DOHH2 (cell line): Measurements from ENCODE around the gene TAS2R7.

Experiments used
- H3F3A ChIP-seq: fragments of 200-600 bp; sonication (generic), shearing (Covaris generic); 2 replicates; pipeline ENCODE4 v1.6.0; 2016; ENCODE audit warnings: antibody characterized with exemption, mild to moderate bottlenecking; ENCODE audit not compliant: control insufficient read depth, insufficient read depth
- H3K27ac ChIP-seq: fragments of 200-600 bp; sonication (generic); 2 replicates; pipeline ENCODE4 v1.5.1; 2014; ENCODE audit warnings: low read depth, mild to moderate bottlenecking, low read length, moderate library complexity
- H3K27me3 ChIP-seq: fragments of 200-600 bp; sonication (generic); 2 replicates; pipeline ENCODE4 v1.6.1; 2014; ENCODE audit warnings: mild to moderate bottlenecking, low read length, mixed read lengths; ENCODE audit not compliant: control insufficient read depth
- H3K36me3 ChIP-seq: fragments of 200-600 bp; sonication (generic); 2 replicates; pipeline ENCODE4 v1.6.1; 2014; ENCODE audit warnings: mild to moderate bottlenecking, low read length, moderate library complexity, mixed read lengths; ENCODE audit not compliant: control insufficient read depth
- H3K4me1 ChIP-seq: fragments of 200-600 bp; sonication (generic); 2 replicates; pipeline ENCODE4 v1.6.1; 2014; ENCODE audit warnings: mild to moderate bottlenecking, low read length, mixed read lengths; ENCODE audit not compliant: control insufficient read depth
- H3K4me2 ChIP-seq: fragments of 200-600 bp; sonication (generic); 2 replicates; pipeline ENCODE4 v1.6.0; 2014; ENCODE audit warnings: mild to moderate bottlenecking, low read length, moderate library complexity
- H3K4me3 ChIP-seq: fragments of 200-600 bp; sonication (generic); 2 replicates; pipeline ENCODE4 v1.5.1; 2014; ENCODE audit warnings: mild to moderate bottlenecking, low read length, mixed read lengths
- H3K79me2 ChIP-seq: fragments of 200-600 bp; sonication (generic); 2 replicates; pipeline ENCODE4 v1.6.1; 2014; ENCODE audit warnings: mild to moderate bottlenecking, low read length, mixed read lengths; ENCODE audit not compliant: control insufficient read depth
- H3K9me2 ChIP-seq: fragments of 200-600 bp; sonication (generic); replicated peaks from 2 replicates; pipeline ENCODE4 v1.6.1; 2014; ENCODE audit warnings: mild to moderate bottlenecking, low read length, mixed read lengths; ENCODE audit not compliant: control insufficient read depth
- H3K9me3 ChIP-seq: fragments of 200-600 bp; sonication (generic); 2 replicates; pipeline ENCODE4 v1.6.1; 2014; ENCODE audit warnings: antibody characterized with exemption, low read length, mixed read lengths; ENCODE audit not compliant: control insufficient read depth, insufficient read depth
- H4K20me1 ChIP-seq: fragments of 200-600 bp; sonication (generic); 2 replicates; pipeline ENCODE4 v1.6.0; 2014; ENCODE audit warnings: low read depth, mild to moderate bottlenecking, antibody characterized with exemption, low read length, moderate library complexity; ENCODE audit not compliant: control insufficient read depth, insufficient read depth
- EZH2phosphoT487 ChIP-seq: fragments of 200-600 bp; sonication (generic); IDR thresholded peaks from 2 replicates; pipeline ENCODE4 v1.6.1; 2017; ENCODE audit warnings: borderline replicate concordance, mild to moderate bottlenecking, antibody characterized with exemption, low read length, moderate library complexity, mixed read lengths
- TF ChIP-seq, protein P1 (sequence below): fragments of 200-600 bp; sonication (generic); IDR thresholded peaks from one replicate; pipeline ENCODE4 v1.5.1; 2014; ENCODE audit warnings: antibody characterized with exemption, mild to moderate bottlenecking, low read depth, low read length; ENCODE audit not compliant: poor library complexity, severe bottlenecking

The TAS2R7 gene, protein sequence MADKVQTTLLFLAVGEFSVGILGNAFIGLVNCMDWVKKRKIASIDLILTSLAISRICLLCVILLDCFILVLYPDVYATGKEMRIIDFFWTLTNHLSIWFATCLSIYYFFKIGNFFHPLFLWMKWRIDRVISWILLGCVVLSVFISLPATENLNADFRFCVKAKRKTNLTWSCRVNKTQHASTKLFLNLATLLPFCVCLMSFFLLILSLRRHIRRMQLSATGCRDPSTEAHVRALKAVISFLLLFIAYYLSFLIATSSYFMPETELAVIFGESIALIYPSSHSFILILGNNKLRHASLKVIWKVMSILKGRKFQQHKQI

DNA sequence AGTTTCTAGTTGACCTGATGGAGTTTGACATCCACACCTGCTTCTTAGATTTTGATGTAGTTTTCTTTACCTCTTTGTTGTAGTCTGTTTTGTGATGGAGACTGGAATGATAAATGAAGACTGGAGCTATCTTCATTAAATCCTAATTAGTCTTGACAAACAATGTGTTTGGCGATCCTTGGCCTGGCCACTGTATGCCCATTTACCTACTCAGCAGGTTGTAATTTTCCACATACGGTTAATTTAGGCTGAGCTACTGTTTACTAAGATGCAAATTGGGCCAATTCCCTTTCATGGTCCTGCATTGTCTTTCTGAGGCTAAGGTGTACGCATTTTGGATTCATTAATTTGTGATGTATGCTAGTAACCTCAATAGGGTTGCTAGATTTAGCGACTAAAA lies at the start of gene TAS2R7:
Gene TAS2R7 (minus strand): TSS at position 41 of the 400 bp plus-strand sequence. CDS start 57 bp downstream, outside the sequence.
- H3K27ac ChIP-seq, result no peak within 1 kb of the TSS
- H3K9me2 ChIP-seq, result no peaks in the 10 kb centered on the region
- no peak within 1 kb of the TSS for H3K4me3 ChIP-seq

DNA sequence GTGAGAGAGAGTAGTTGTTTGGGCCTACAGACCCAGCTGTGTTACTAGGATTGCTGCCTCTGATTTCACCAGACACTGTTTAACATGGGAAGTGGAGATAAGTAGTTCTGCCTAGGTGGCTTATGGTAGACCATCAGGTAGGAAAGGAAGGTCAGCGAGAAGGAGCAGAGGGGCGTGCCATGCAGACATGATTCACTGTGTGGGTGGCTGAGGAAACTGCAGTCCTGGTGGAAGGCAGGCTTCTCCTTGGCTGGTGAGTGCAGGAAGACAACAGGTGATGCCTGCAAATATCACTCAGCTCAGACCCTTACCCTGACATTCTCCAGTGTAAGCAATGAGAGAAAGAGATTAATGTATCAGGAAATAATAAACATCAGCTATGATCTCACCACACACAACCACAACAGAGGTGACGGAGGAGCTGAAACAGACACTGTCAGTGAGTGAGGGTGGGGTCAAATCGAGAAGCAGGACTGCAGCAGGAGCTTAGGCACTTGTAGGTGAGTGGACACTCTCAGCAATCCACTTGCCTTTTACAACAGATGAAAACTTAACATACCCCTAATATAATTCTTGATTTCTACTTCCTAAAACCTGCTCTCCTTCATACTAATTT lies 48.9 kb upstream of the TAS2R7 start:
- Histone ChIP-seq H3K9me3 (peaks cover 4% of the 10 kb centered on the region; the same call in 1 of the 2 replicates), H4K20me1 (no peaks in the 10 kb centered on the region), H3K27ac (no peak overlapping the region), H3K79me2 (no peaks in the 10 kb centered on the region), H3K4me1 (no peaks in the 10 kb centered on the region), H3K27me3 (no peaks in the 10 kb centered on the region), H3K36me3 (no peaks in the 10 kb centered on the region), H3K9me2 (no peaks in the 10 kb centered on the region), H3F3A (no peaks in the 10 kb centered on the region), H3K4me3 (no peak overlapping the region), H3K4me2 (no peak overlapping the region)
- no peak for TF ChIP-seq EZH2phosphoT487
- TF ChIP-seq, protein P1, sequence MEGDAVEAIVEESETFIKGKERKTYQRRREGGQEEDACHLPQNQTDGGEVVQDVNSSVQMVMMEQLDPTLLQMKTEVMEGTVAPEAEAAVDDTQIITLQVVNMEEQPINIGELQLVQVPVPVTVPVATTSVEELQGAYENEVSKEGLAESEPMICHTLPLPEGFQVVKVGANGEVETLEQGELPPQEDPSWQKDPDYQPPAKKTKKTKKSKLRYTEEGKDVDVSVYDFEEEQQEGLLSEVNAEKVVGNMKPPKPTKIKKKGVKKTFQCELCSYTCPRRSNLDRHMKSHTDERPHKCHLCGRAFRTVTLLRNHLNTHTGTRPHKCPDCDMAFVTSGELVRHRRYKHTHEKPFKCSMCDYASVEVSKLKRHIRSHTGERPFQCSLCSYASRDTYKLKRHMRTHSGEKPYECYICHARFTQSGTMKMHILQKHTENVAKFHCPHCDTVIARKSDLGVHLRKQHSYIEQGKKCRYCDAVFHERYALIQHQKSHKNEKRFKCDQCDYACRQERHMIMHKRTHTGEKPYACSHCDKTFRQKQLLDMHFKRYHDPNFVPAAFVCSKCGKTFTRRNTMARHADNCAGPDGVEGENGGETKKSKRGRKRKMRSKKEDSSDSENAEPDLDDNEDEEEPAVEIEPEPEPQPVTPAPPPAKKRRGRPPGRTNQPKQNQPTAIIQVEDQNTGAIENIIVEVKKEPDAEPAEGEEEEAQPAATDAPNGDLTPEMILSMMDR, result no peak

More for the DNA sequence above, at the start of gene TAS2R7:
- H3K36me3 ChIP-seq, result no peaks in the 10 kb centered on the region
- TF ChIP-seq, protein P1, result no peak
- no peak for TF ChIP-seq EZH2phosphoT487
- no peaks in the 10 kb centered on the region for H3K4me1 ChIP-seq
- H3K4me2 ChIP-seq, result no peak within 1 kb of the TSS
- H4K20me1 ChIP-seq, result no peaks in the 10 kb centered on the region
- H3K27me3 ChIP-seq, result no peaks in the 10 kb centered on the region
- H3F3A ChIP-seq, result no peaks in the 10 kb centered on the region
- H3K9me3 ChIP-seq, result no peaks in the 10 kb centered on the region
- H3K79me2 ChIP-seq, result no peaks in the 10 kb centered on the region

DNA sequence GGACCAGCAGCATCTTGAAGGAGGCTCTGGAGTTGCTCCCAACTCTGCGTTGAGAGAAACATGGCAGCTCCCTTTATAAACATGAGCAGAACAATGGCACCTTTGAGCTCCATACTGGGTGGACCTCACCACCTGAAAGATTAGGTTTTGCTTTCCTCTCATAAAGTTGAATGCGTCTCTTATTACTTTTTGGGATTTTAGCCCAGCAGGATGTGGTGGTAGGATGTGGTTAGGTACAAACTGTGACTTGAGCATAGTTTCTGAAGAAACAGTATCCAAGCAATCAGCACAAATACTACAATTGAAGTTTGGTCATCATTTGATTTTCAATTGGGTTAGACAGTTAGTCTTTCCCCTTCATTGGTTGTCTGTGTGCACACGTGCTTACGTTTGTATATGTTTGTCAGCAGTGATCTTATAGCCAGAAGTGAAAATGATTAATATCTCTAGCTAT lies 47.0 kb upstream of the TAS2R7 start, which contains the start of gene PRR4:
Gene PRR4 (minus strand): TSS at position 51 of the 454 bp plus-strand sequence. CDS start 38 bp downstream, at position 13.
- Histone ChIP-seq H3K9me3 (no peaks in the 10 kb centered on the region), H3K27ac (no peak within 1 kb of the TSS), H3K79me2 (no peaks in the 10 kb centered on the region), H3K4me1 (no peaks in the 10 kb centered on the region), H3K36me3 (no peaks in the 10 kb centered on the region), H4K20me1 (no peaks in the 10 kb centered on the region), H3K4me3 (no peak within 1 kb of the TSS), H3F3A (no peaks in the 10 kb centered on the region), H3K4me2 (no peak within 1 kb of the TSS), H3K27me3 (no peaks in the 10 kb centered on the region), H3K9me2 (no peaks in the 10 kb centered on the region)
- TF ChIP-seq, protein P1, result no peak
- no peak for TF ChIP-seq EZH2phosphoT487
